PC-3 (cell line): Measurements from ENCODE around the gene MOB1A. TPM values are rescaled to one million over a fixed set of nuclear protein-coding genes. Genes with fewer than 3 reads are reported as not detected.

Experiments
- ATAC-seq: fragments of 200-7000 bp; cut with Tn5 transposase; 2 replicates; pipeline ENCODE4 v1.9.1; 2020; ENCODE audit warnings: mild to moderate bottlenecking, moderate library complexity
- BruUV-seq: library from RNA; stranded (reverse); fragments of 400-500 nt; replicated peaks from 2 replicates; lab custom pipeline; 2021; lab: Mats Ljungman, UMichigan
- CTCF ChIA-PET: fragments of 300-600 bp; sonication (Branson Sonifier 250); formaldehyde crosslinking; loops from one replicate; lab custom pipeline; 2022; ENCODE audit warnings: antibody characterized with exemption; lab: Charles Lee
- POLR2A ChIA-PET: fragments of 300-600 bp; sonication (Branson Sonifier 250); formaldehyde crosslinking; loops from one replicate; lab custom pipeline; 2022; ENCODE audit warnings: antibody characterized with exemption; ENCODE audit not compliant: unreplicated experiment; lab: Charles Lee
- DNase-seq: peaks from one replicate; pipeline ENCODE4 v3.0.0-alpha.2; 2015
- H2AFZ ChIP-seq: fragments of 300-600 bp; sonication (generic); 2 replicates; pipeline ENCODE4 v1.6.0; 2016; ENCODE audit warnings: antibody characterized with exemption, low read length
- H3F3A ChIP-seq: fragments of 300-600 bp; sonication (generic); one replicate; pipeline ENCODE4 v1.6.0; 2017; ENCODE audit warnings: antibody characterized with exemption, low read length, control low read depth, mild to moderate bottlenecking; ENCODE audit not compliant: unreplicated experiment
- H3K27ac ChIP-seq: fragments of 300-600 bp; sonication (generic); 2 replicates; pipeline ENCODE4 v1.5.1; 2016; ENCODE audit warnings: mild to moderate bottlenecking, low read length
- H3K27me3 ChIP-seq: fragments of 300-600 bp; sonication (generic); 2 replicates; pipeline ENCODE4 v1.6.1; 2016; ENCODE audit warnings: low read length, mixed read lengths
- H3K36me3 ChIP-seq: fragments of 300-600 bp; sonication (generic); 2 replicates; pipeline ENCODE4 v1.6.1; 2016; ENCODE audit warnings: low read depth, mixed run types, low read length, mixed read lengths
- H3K4me1 ChIP-seq: fragments of 300-600 bp; sonication (generic); 2 replicates; pipeline ENCODE4 v1.5.1; 2016; ENCODE audit warnings: low read length; ENCODE audit not compliant: insufficient read depth
- H3K4me2 ChIP-seq: fragments of 300-600 bp; sonication (generic); 2 replicates; pipeline ENCODE4 v1.6.0; 2016; ENCODE audit warnings: low read length
- H3K4me3 ChIP-seq: fragments of 300-600 bp; sonication (generic); 2 replicates; pipeline ENCODE4 v1.5.1; 2016; ENCODE audit warnings: mild to moderate bottlenecking, low read length, mixed read lengths
- H3K79me2 ChIP-seq: fragments of 300-600 bp; sonication (generic); 2 replicates; pipeline ENCODE4 v1.6.1; 2017; ENCODE audit warnings: low read length, mixed read lengths
- H3K9ac ChIP-seq: fragments of 300-600 bp; sonication (generic); 2 replicates; pipeline ENCODE4 v1.6.0; 2016; ENCODE audit warnings: mild to moderate bottlenecking, low read length
- H3K9me2 ChIP-seq: fragments of 300-600 bp; sonication (generic); replicated peaks from 2 replicates; pipeline ENCODE4 v1.6.1; 2016; ENCODE audit warnings: mixed run types, low read length, mixed read lengths
- H3K9me3 ChIP-seq: fragments of 300-600 bp; sonication (generic); 2 replicates; pipeline ENCODE4 v1.6.1; 2016; ENCODE audit warnings: low read length, mixed read lengths
- H4K20me1 ChIP-seq: fragments of 300-600 bp; sonication (generic); 2 replicates; pipeline ENCODE4 v1.6.1; 2016; ENCODE audit warnings: low read length, mixed read lengths
- CTCF ChIP-seq: fragments of 300-600 bp; sonication (generic); conservative IDR thresholded peaks from 2 replicates; pipeline ENCODE4 v1.5.1; 2017; ENCODE audit warnings: antibody characterized with exemption, low read depth, mild to moderate bottlenecking, low read length
- EZH2 ChIP-seq: fragments of 300-600 bp; sonication (generic); IDR thresholded peaks from one replicate; pipeline ENCODE4 v1.6.1; 2017; ENCODE audit warnings: antibody characterized with exemption, mild to moderate bottlenecking, low read length; ENCODE audit not compliant: unreplicated experiment
- EZH2phosphoT487 ChIP-seq: fragments of 300-600 bp; sonication (generic); IDR thresholded peaks from 2 replicates; pipeline ENCODE4 v1.6.1; 2018; ENCODE audit warnings: mild to moderate bottlenecking, antibody characterized with exemption, low read length, borderline replicate concordance
- intact Hi-C: fragments of 100-400 bp; cut with micrococcal nuclease; formaldehyde crosslinking; loops from 2 replicates; pipeline ENCODE4 v1.9.0; 2023
- total RNA-seq: library from RNA; depleted of rRNA; stranded (reverse); fragments of >200 nt; gene quantifications from 2 replicates; pipeline ENCODE4 v1.2.3, GENCODE V29; 2014

The MOB1A gene
- total RNA-seq, 1 experiment from 2014 or later, result 69.8 TPM

GRCh38 chr2:74186038-74186437 is 7.4 kb upstream of the MOB1A start:
- intact Hi-C loops, result no loop called here
- Histone ChIP-seq H3K4me2 (no peak overlapping the region), H3K36me3 (no peaks in the 10 kb centered on the region), H3K27ac (no peak overlapping the region), H3K79me2 (no peaks in the 10 kb centered on the region), H3K9me3 (no peaks in the 10 kb centered on the region), H3K9ac (no peak overlapping the region), H3K4me3 (no peak overlapping the region), H3K27me3 (no peaks in the 10 kb centered on the region), H2AFZ (no peak overlapping the region), H3F3A (no peaks in the 10 kb centered on the region), H4K20me1 (no peaks in the 10 kb centered on the region), H3K9me2 (no peaks in the 10 kb centered on the region), H3K4me1 (no peaks in the 10 kb centered on the region)
- BruUV-seq, result no TSS peak
- TF ChIP-seq EZH2phosphoT487 (no peak), CTCF (no peak), EZH2 (no peak)
- ATAC-seq, result no peak
- CTCF ChIA-PET, result no interaction called here
- DNase-seq, result no peak
- POLR2A ChIA-PET, result no interaction called here

- Histone ChIP-seq H3K9me2 (no peaks in the 10 kb centered on the region), H3K4me3 (no peak overlapping the region), H4K20me1 (no peaks in the 10 kb centered on the region), H3K9me3 (no peaks in the 10 kb centered on the region), H3K27ac (no peak overlapping the region), H3K36me3 (no peaks in the 10 kb centered on the region), H3K4me2 (no peak overlapping the region), H3K9ac (no peak overlapping the region), H3K4me1 (peaks cover 3% of the 10 kb centered on the region; the same call in 1 of the 2 replicates), H2AFZ (no peak overlapping the region), H3K27me3 (no peaks in the 10 kb centered on the region), H3F3A (no peaks in the 10 kb centered on the region), H3K79me2 (no peaks in the 10 kb centered on the region)
- TF ChIP-seq CTCF (no peak), EZH2 (no peak), EZH2phosphoT487 (no peak)
- no peak for ATAC-seq
- no TSS peak for BruUV-seq
- ChIA-PET CTCF (no interaction called here), POLR2A (no interaction called here)
- intact Hi-C loops, result no loop called here
- DNase-seq, result no peak
These were observed 5.2 kb upstream of the MOB1A start for GRCh38 chr2:74183878-74184277.

- Histone ChIP-seq H3K4me2 (no peak overlapping the region), H3K27me3 (no peaks in the 10 kb centered on the region), H3K79me2 (peaks cover 19% of the 10 kb centered on the region), H3K36me3 (no peaks in the 10 kb centered on the region), H4K20me1 (peaks cover 12% of the 10 kb centered on the region), H3K27ac (no peak overlapping the region), H3K9me2 (no peaks in the 10 kb centered on the region), H3K9ac (no peak overlapping the region), H3F3A (no peaks in the 10 kb centered on the region), H3K9me3 (no peaks in the 10 kb centered on the region), H2AFZ (peak overlapping the region; percentile 22; the same call in 1 of the 2 replicates), H3K4me3 (no peak overlapping the region), H3K4me1 (peaks cover 9% of the 10 kb centered on the region)
- intact Hi-C loops, result no loop called here
- CTCF ChIA-PET, result no interaction called here
- POLR2A ChIA-PET, result interaction anchor here (0.5 kb wide), 1 partner anchor 353 kb away, joined by 6 read pairs; the partner anchor contains the start of gene STAMBP
- no peak for ATAC-seq
- TF ChIP-seq EZH2phosphoT487 (no peak), CTCF (no peak), EZH2 (no peak)
- no TSS peak for BruUV-seq
- no peak for DNase-seq
These were observed 3.1 kb upstream of the MOB1A start for GRCh38 chr2:74181739-74182138.
